Hematopoietic multipotent progenitor cell (in vitro differentiated cells): ENCODE measurements around the gene EFCAB8. TPM values are rescaled to one million over a fixed set of nuclear protein-coding genes. Genes with fewer than 3 reads are reported as not detected.
"Not testable (repeated sequence)": the region's sequence is repeated elsewhere in the genome, so short reads cannot be mapped to it uniquely, and the experiment has no call there.

ENCODE experiments used
- DNase-seq, 3 donors: peaks; one replicate each; pipeline ENCODE4 v3.0.0-alpha.2; 2011 to 2015; ENCODE audit warnings: low read depth in 2 of 3, low spot score in 2 of 3
- total RNA-seq: library from RNA; depleted of rRNA; stranded (reverse); fragments of >200 nt; gene quantifications from one replicate; pipeline ENCODE4 v1.2.3, GENCODE V29; 2012

The EFCAB8 gene
- total RNA-seq, 1 donor: under 0.01 TPM

DNA sequence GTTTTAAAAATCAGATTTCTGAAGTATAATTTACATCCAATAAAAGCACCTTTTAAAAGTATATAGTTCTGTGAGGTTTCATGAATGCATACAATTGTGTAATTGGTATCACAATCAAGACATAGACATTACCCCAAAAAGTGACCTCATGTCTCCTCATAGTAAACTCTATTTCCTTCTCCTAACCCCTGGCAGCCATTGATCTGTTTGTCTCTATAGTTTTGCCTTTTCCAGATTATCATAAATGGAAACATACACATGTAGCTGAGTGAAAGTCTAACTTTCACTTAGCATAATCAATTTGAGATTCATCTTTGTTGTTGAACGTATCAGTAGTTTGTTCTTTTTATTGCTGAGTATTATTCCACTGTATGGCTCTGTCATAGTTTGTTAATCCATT lies 87.9 kb downstream of the EFCAB8 start:
- DNase-seq: no peak

DNA sequence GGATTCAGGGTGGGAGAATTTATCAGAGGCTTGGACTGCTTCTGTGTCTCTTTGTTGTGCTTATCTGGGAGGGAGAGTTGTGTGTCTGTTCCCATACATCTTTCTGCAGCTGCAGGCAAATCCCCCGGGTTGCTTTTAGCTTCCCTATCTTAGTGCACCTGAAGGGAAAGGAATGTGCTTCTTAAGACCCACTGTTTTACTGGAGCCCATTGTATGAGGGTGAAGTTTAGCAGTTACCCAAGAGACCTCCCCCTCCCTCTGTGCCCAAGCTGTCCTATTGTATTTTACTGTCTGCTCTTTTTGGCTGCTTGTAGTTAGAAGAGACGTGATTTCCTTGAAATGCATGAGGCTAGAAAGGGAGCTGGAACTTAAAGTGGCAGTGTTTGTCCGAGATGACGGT lies 91.8 kb downstream of the EFCAB8 start:
- not testable (repeated sequence) for DNase-seq

DNA sequence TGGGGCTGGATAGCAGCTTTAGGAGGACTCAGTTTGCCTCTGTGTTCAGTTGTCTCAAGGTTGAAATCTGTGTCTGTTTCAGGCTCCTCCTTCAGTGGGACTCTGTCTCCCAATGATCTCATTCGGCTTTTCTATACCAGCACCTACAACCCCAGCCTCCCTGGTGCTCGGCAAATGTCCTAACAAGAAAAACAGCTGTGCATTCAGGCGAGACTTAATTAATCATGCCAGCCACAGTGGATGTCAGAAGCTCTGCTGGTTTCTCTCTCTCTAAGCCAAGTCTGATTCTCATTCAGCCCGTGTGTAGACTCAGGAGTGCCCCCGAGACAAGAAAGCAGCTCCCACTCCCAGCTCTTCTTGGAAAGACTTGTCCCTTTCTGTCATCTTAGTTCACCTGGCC lies 98.7 kb downstream of the EFCAB8 start:
- no peak for DNase-seq

DNA sequence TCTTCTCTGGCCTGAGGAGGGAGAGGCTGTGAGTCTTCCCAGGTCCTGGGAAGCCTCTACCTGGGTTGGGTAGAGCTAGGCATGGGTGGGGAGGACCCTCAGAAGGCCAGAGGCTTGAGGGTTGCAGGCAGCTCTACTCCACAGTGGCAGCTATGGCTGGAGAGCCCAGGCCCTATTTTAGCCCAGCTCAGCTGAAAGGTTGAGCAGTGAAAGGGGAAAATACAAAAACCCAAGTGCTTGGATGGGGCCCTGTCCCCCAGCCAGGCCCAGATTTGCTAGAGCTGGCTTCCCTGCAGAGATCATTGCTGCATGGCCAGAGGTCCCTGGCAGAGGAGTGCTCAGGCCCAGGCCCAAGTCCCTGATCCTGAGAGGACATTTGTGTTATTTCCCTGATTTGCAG lies 99.9 kb downstream of the EFCAB8 start:
- DNase-seq: no peak

DNA sequence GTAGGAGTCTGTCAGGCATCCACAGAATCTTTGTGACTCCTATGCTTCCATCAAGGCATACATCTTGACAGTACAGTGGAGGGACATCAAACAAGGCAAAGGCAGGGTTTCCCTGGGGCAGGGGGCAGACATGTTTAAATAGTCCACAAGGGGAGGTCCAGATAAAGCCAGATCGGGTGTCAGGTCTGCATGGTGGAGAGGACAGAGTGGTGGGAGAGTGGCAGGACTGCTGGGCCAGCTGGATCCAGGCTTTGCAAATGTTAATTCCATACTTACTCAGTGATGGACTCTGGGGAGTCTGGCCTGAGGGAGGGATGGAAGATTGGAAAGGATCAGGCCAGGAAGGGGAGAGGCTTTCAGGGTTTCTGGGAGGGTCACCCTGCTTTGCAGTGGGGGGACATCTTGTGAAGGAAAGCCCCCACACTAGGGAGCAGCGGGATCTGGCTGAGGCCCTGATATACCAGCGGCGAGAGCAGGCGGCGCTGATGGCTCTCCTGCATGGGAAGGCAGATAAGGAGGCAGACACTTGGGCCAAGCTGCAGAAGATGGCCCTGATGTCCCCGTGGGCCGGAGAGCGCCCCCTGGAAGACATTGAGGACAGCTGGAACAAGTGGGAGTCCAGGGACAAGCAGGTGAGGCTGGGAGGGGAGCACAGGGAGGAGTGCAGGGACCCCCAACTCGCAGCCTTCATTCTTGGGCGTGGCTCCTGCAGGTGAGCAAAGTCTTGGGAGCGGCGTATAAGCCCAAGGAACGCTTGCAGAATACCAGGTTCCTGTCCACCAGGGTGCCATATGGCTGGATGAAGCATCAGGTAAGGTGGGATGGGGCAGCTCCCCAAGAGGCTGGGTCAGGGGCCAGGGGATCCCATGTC lies 100.9 kb downstream of the EFCAB8 start:
- DNase-seq: no peak

DNA sequence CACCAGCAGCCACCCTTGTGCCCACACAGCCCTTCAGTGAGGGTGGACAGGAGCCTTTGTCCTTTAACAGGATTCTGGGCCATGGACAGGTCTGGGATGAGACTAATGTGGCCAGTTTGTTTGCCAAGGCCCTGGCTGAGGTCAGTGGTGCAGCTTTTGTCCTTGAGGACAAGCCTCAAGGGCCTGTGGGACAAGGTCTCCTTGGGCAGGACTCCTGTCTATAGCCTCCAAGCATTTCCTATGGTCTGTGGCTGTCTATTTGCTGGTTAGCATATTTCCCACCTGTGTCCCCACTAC lies 101.4 kb downstream of the EFCAB8 start:
- no peak for DNase-seq

DNA sequence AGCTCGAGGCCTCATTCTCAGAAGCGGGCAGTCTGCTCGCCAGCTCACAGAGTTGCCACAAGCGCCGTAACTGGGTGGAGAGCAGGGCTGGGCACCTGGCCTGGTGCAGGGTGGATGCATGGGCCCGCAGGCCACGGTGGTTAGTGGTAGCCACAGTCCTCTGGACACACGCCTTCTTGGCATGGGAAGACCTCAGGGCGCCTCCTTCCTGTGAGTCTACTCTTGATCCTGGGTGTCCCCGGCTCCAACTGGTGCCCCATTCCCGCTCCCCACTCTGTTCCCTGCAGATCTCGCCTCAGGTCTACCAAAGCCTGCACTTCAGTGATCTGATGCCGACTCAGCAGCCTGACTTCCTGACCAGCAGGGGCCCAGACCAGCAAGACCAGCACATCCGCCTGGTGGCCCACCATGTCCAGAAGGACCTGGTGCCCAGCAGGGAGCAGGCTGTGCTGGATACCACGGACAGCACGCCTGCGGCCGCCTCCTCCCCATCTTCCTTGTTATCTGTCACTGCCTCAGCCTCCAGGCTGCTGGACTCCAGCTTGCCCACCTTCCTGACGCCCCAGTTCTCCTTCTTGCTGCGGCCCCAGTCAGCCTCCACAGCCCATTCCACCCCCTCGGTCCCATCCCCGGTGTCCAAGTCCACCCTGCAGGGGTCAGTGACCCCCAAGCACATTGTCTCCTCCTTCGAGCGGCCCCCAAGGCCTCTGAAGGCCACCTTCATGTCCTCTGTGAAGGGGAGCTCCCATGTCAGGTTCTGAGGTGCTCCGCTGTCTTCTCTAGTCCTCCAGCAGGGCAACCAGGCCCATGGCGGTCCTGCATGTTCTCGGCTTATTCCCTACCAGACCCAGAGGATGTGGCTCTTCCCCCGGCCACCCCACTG lies 102.4 kb downstream of the EFCAB8 start:
- no peak for DNase-seq

DNA sequence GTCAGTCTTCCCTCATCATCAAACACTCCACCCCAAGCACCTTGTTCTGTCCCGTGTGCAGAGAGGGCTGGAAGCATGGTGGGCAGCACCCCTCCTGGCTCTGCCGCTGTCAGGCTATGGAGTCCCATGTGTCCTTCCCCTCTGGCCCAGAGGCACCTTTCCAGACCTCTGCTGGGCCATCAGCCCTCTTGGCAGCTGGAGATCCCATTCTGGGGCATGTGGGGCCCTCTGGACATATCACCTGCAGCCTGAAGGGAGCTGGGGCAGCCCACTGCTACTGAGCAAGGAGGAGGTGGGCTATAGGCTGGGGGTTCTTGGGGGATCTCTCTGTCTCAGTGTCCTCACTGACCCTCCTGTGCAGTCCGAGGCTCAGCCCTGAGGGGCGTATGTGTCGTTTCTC lies 103.3 kb downstream of the EFCAB8 start:
- DNase-seq: no peak

DNA sequence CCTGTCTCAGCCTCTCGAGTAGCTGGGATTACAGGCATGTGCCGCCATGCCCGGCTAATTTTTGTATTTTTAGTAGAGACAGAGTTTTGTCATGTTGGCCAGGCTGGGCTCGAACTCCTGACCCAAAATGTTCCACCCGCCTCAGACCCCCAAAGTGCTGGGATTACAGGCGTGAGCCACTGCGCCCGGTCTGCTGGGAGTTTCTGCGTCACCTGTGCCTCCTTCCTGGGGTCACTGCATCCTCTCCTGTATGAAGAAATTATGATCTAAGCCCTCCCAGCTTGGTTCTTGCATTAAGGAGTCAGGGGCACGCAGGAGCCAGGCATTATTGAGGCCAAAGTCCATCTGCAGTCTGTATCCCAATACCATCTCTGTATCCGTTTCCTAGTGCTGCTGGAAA lies 103.9 kb downstream of the EFCAB8 start:
- DNase-seq: not testable (repeated sequence)

DNA sequence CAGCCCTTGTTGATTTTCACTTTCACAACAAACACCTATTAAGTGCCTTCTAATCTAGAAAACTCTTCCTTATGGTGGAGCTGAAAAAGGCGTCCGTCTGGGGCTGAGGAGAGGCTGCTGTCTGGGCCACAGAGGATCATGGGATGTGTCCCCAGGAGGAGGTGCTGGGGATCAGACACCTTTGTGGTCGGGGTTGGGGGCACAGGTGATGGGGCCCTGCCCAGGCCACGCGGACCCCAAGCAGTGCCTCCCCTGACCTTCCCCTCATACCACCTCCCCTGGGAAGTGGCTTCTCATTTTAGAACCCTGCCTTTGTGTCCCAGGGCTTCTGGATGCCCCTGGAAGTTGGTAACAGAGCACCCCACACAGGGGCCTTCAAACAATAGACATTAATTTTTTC lies 104.5 kb downstream of the EFCAB8 start:
- no peak for DNase-seq

DNA sequence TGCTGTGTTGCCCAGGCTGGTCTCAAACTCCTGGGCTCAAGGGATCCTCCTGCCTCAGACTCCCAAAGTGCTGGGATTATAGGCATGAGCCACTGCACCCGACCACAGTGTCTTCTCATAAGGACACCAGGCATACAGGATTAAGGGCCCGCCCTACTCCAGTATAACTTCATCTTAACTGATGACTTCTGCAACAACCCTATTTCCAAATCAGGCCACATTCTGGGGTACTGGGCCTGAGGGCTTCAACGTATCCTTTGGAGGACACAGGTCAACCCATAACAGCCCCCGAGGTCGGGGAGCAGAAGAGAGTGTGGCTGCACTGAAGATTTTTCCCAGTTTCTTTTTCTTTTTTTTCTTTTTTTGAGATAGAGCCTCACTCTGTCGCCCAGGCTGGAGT lies 105.9 kb downstream of the EFCAB8 start:
- no peak for DNase-seq

DNA sequence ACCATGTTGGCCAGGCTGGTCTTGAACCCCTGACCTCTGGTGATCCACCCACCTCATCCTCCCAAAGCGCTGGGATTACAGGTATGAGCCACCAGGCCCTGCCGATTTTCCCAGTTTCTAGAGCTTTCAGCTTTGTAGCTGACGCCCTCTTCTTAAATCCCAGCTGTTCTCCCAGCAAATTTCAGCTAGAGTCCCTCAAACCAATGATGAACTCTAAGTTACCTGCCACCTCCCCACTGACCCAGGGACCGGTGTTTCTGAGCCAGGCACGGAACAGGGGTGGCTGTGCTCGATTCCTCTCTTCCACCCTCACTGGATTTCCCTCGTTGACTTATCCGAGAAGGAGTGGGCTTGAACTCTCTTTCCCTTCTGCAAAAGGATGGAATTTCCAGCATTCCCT lies 106.4 kb downstream of the EFCAB8 start:
- DNase-seq: no peak

DNA sequence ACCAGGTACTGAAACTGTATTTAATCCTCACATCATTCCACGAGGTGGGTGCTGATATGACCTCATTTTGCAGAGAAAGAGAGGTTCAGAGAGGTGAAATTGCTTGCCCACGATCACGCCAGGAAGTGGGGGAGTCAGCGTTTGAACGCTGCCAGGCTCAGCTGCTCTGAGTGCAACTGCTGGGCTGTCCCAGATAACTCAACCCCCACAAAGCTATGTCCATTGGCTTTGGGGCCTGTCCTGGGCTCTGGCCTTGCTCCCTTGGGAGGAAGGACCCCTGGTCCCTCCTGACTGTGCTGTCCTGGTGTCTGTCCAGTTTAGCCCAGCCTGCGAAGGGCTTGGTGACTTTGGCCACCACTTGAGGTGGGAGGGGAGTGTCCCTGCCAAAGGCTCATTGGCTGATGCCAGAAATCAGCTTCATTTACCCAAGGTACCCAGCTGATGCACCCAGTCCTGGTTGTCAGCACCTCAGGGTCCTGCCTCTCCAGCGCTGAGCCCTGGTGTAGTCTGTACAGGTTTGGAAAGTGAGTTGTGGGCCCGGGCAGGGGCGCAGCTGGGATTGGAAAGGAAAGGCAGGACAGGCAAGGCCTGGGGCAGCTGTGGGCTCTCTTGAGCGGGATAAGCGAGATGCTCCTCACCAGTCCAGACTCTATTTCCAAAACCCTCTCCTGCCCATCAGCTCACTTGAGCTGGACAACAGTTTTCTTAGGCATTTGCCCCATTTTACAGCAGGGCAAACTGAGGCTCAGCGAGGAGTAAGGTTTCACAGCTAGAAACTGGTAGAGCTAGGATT lies 107.1 kb downstream of the EFCAB8 start:
- DNase-seq: no peak

DNA sequence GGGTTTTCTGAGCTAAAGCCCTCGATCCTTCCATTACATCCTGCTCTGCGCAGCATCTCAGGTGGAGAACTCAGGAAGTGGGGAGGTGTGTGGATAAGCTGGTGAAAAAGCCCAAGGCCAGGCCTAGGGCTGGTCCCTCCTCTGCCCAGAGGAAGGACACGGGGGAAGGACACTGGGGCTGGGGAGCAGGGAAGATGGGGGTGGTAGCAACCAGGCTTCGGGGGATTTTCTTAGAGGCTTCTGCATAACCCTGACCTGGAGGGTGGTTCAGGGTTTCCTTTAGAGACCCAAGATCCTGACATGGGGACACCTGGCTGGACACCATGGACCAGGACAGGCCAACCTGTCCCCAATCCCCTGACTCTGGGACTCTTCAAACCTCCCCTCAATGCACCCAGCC lies 107.7 kb downstream of the EFCAB8 start:
- DNase-seq: no peak

DNA sequence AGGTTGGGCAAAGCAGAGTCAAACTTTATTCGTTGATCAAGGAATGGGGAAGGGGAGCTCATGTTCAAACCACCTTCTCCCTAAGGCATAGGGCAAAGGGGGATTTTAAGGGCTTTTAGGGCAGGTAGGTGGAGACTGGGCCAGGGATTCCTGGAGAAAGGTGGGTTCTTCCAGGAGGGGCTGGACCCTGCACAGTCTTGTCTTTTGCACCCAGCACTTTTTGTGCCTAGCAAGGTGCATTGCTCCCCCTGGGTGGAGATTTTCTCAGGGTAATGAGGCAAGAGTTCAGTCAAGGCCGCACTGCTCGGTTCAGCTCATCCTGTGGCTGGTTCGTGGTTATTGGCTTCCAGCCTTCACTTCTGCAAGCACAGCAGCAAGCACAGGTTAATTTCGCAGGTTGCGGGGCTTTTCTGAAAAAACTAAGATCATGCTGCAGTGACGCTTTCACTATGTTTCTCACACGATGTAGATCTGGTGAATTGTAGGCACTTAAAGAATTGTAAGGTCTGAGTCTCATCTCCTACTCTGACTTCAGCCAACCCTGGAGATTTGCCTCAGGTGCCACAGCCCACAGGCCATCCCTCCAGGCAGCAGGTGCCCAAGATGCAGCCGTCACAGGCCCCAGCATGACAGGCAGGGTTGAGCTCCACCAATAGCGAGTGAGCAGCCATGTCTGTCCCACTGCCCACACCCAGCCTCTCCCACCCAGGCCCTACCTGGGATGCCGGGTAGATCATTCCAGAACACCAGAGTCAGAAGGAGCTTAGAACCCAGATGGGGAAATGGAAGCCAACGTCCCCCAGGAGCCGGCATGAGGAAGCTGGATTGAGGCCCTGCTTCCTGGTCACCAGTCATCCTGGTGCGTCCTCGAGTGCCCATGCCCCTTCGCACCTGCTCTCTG lies 108.4 kb downstream of the EFCAB8 start:
- DNase-seq: peak in 2 of 3 donors; percentile 44 to 54

DNA sequence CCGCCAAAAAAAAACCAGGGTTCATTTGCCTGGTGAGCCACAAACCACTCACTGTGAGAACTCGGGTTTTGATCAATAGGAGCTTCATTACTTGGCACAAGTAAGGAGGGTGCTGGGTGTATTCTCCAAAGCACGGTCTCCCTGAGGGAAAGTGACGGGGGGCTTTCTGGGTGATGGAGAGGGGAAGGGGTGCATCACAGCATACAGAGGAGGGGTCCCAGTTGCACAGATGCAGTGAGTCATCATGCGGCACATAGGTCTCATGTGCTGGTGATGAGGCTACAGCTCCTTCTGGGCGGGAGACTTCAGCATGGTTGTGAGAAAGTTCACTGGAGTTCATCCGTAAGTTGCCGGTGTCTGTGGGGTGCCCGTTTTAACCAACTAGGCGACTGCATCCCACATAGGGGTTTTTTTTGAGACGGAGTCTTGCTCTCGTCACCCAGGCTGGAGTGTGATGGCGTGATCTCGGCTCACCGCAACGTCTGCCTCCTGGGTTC lies 109.3 kb downstream of the EFCAB8 start:
- peak in 1 of 3 donors; percentile 39 for DNase-seq

DNA sequence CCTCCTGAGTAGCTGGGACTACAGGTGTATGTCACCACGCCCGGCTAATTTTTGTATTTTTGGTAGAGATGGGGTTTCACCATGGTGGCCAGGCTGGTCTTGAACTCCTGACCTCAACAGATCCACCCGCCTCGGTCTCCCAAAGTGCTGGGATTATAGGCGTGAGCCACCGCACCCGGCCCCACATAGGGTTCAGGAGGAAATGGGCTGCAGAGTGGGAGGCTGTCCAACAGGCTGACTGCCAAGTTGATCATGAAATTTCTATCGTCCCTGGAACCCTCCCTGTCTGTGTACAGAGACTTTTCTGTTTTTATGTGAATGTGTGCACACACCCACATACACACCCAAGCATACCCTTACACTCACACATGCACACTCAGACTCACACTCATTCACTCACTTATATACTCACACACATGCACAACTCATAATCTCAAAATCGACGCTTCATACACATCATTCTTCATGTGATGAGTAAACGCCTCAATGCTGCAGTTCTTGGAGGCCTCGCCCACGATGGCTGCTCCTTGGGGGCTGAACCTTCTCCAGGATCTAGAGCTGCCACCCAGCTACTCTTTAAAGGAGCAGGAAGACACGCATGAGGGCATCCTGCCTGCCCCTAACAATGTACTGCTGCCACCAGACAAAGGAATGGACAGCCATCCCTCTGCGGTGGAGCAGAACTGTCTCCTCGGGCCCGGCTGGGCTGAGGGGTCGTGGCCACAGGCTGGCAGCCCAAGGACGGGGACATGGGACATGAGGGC lies 109.9 kb downstream of the EFCAB8 start:
- no peak for DNase-seq

DNA sequence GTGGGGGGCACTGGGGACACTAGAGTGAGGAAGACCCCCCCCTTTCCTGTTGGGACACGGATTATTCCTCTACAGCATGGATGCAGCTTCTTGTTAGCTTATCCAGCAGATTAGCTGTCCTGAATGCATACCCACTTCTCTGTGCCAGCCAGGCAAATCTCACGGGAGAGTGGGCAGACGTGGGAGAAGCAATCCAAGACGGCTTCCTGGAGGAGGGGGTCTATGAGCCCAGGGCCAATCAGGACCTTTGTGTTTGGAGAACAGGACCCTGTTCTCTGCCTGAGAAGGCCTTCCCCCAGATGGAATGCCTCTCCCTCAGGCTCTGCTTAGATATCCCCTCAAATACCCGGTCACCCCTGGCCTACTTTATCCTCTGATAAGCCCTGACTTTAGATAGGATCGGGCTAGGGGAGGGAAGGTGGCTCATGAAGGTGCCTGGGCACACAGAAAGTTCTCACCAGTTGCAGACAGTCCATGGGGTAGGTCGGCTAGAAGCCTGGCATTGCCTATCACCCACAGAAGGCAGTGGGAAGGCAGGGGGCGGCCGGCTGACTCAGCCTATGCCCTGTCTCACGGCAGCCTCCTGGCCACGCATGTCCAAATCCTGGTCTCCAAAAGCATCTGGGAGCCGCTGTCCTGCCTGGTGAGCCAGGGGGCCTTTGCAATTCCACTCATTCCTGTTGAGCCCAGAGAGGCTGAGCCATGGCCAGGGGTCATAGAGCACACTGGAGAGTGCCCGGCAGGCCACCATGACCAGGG lies 110.8 kb downstream of the EFCAB8 start:
- no peak for DNase-seq
